H9 (cell line): ENCODE data around the gene CTNNB1. TPM values are rescaled to one million over a fixed set of nuclear protein-coding genes. Genes with fewer than 3 reads are reported as not detected.

Source experiments
- DNase-seq: peaks from one replicate; pipeline ENCODE4 v3.0.0-alpha.2; 2017
- H2AFZ ChIP-seq: one replicate; pipeline ENCODE4 v1.6.1; 2013; ENCODE audit warnings: mild to moderate bottlenecking, low read length, control low read depth, moderate library complexity
- H2AK5ac ChIP-seq: 2 replicates; pipeline ENCODE4 v1.6.1; 2013; ENCODE audit warnings: low read length, control low read depth, mixed read lengths; ENCODE audit not compliant: insufficient read length
- H2BK120ac ChIP-seq: one replicate; pipeline ENCODE4 v1.6.1; 2013; ENCODE audit warnings: low read depth, mild to moderate bottlenecking, low read length, control low read depth, inconsistent platforms; ENCODE audit not compliant: poor library complexity, severe bottlenecking
- H2BK12ac ChIP-seq: 2 replicates; pipeline ENCODE4 v1.6.1; 2013; ENCODE audit warnings: low read length, control low read depth, mixed read lengths, low read depth; ENCODE audit not compliant: insufficient read length
- H2BK15ac ChIP-seq: 2 replicates; pipeline ENCODE4 v1.6.1; 2013; ENCODE audit warnings: low read depth, low read length, control low read depth
- H2BK20ac ChIP-seq: one replicate; pipeline ENCODE4 v1.6.1; 2013; ENCODE audit warnings: low read depth, mild to moderate bottlenecking, low read length, control low read depth, inconsistent platforms; ENCODE audit not compliant: poor library complexity, severe bottlenecking
- H2BK5ac ChIP-seq: 2 replicates; pipeline ENCODE4 v1.6.1; 2013; ENCODE audit warnings: low read length, control low read depth, mixed read lengths; ENCODE audit not compliant: insufficient read length
- H3K14ac ChIP-seq: 2 replicates; pipeline ENCODE4 v1.6.1; 2013; ENCODE audit warnings: low read length, control low read depth; ENCODE audit not compliant: insufficient read depth
- H3K18ac ChIP-seq: 2 replicates; pipeline ENCODE4 v1.6.1; 2013; ENCODE audit warnings: low read depth, mild to moderate bottlenecking, mixed read lengths, low read length, control low read depth; ENCODE audit not compliant: insufficient read length
- H3K23ac ChIP-seq: 2 replicates; pipeline ENCODE4 v1.6.1; 2013; ENCODE audit warnings: low read length, control low read depth, mixed read lengths, low read depth; ENCODE audit not compliant: insufficient read length
- H3K23me2 ChIP-seq: 2 replicates; pipeline ENCODE4 v1.6.1; 2013; ENCODE audit warnings: low read depth, mild to moderate bottlenecking, mixed read lengths, low read length, control low read depth; ENCODE audit not compliant: insufficient read length, poor library complexity, severe bottlenecking
- H3K27ac ChIP-seq: 2 replicates; pipeline ENCODE4 v1.5.1; 2013; ENCODE audit warnings: low read length, control low read depth, mixed read lengths, low read depth; ENCODE audit not compliant: insufficient read length
- H3K27me3 ChIP-seq: 2 replicates; pipeline ENCODE4 v1.6.1; 2013; ENCODE audit warnings: low read length, control low read depth, inconsistent platforms; ENCODE audit not compliant: insufficient read depth
- H3K4ac ChIP-seq: 2 replicates; pipeline ENCODE4 v1.6.1; 2013; ENCODE audit warnings: low read depth, mild to moderate bottlenecking, control low read depth, inconsistent platforms, low read length, moderate library complexity
- H3K4me1 ChIP-seq: 2 replicates; pipeline ENCODE4 v1.6.1; 2013; ENCODE audit warnings: low read length, control low read depth, inconsistent platforms; ENCODE audit not compliant: insufficient read depth
- H3K4me2 ChIP-seq: 2 replicates; pipeline ENCODE4 v1.6.1; 2013; ENCODE audit warnings: low read length, control low read depth, mixed read lengths; ENCODE audit not compliant: insufficient read length, insufficient read depth
- H3K56ac ChIP-seq: 2 replicates; pipeline ENCODE4 v1.6.1; 2013; ENCODE audit warnings: low read depth, mild to moderate bottlenecking, mixed read lengths, low read length, control low read depth; ENCODE audit not compliant: insufficient read length
- H3K79me1 ChIP-seq: 2 replicates; pipeline ENCODE4 v1.6.1; 2013; ENCODE audit warnings: low read depth, mild to moderate bottlenecking, moderate library complexity, low read length, control low read depth, inconsistent platforms; ENCODE audit not compliant: insufficient read depth, poor library complexity, severe bottlenecking
- H3K79me2 ChIP-seq: 2 replicates; pipeline ENCODE4 v1.6.1; 2013; ENCODE audit warnings: low read length, control low read depth, inconsistent platforms; ENCODE audit not compliant: insufficient read depth
- H3K9ac ChIP-seq: 2 replicates; pipeline ENCODE4 v1.6.1; 2013; ENCODE audit warnings: low read length, control low read depth, mixed read lengths; ENCODE audit not compliant: insufficient read length; ENCODE audit errors: extremely low read depth
- H3K9me3 ChIP-seq: one replicate; pipeline ENCODE4 v1.6.1; 2013; ENCODE audit warnings: low read depth, low read length, inconsistent platforms; ENCODE audit not compliant: control insufficient read depth
- H3T11ph ChIP-seq: one replicate; pipeline ENCODE4 v1.6.1; 2013; ENCODE audit warnings: mild to moderate bottlenecking, low read length, control low read depth, inconsistent platforms
- H4K20me1 ChIP-seq: one replicate; pipeline ENCODE4 v1.6.1; 2013; ENCODE audit not compliant: control insufficient read depth, insufficient read length, insufficient read depth
- H4K5ac ChIP-seq: 2 replicates; pipeline ENCODE4 v1.6.1; 2013; ENCODE audit warnings: low read depth, mild to moderate bottlenecking, mixed read lengths, low read length, control low read depth; ENCODE audit not compliant: insufficient read length
- H4K8ac ChIP-seq: replicated peaks from 2 replicates; pipeline ENCODE4 v1.6.1; 2013; ENCODE audit warnings: low read length, control low read depth, mixed read lengths, low read depth; ENCODE audit not compliant: insufficient read length
- H4K91ac ChIP-seq: 2 replicates; pipeline ENCODE4 v1.6.1; 2013; ENCODE audit warnings: low read depth, mild to moderate bottlenecking, moderate library complexity, mixed read lengths, low read length, control low read depth; ENCODE audit not compliant: insufficient read length
- H3K27ac Mint-ChIP-seq, 3 experiments: 2 replicates in 2 of 3; 3 replicates in 1 of 3; pipeline ENCODE4 v1.8.0; 2020 to 2021; ENCODE audit warnings: mixed read lengths in 3 of 3, mild to moderate bottlenecking in 1 of 3, moderate library complexity in 1 of 3
- H3K27me3 Mint-ChIP-seq: 2 replicates; pipeline ENCODE4 v1.8.0; 2021; ENCODE audit warnings: low read depth, mild to moderate bottlenecking, moderate library complexity, mixed read lengths
- H3K36me3 Mint-ChIP-seq, 3 experiments: 2 replicates in 2 of 3; 3 replicates in 1 of 3; pipeline ENCODE4 v1.8.0; 2020 to 2021; ENCODE audit warnings: low read depth in 3 of 3, mixed read lengths in 3 of 3; ENCODE audit not compliant: insufficient read depth in 1 of 3
- H3K4me1 Mint-ChIP-seq, 2 experiments: 2 replicates each; pipeline ENCODE4 v1.8.0; 2020; ENCODE audit warnings: mixed read lengths in 2 of 2
- H3K4me3 Mint-ChIP-seq, 2 experiments: 2 replicates in 1 of 2; 3 replicates in 1 of 2; pipeline ENCODE4 v1.8.0; 2020 to 2021; ENCODE audit warnings: mild to moderate bottlenecking in 2 of 2, mixed read lengths in 2 of 2, moderate library complexity in 1 of 2
- H3K9me3 Mint-ChIP-seq, 2 experiments: 2 replicates in 1 of 2; 3 replicates in 1 of 2; pipeline ENCODE4 v1.8.0; 2020; ENCODE audit warnings: mild to moderate bottlenecking in 2 of 2, mixed read lengths in 2 of 2, moderate library complexity in 1 of 2
- WGBS: extraction: QIAGEN DNeasy Blood & Tissue Kit; methylation state at CpG from one replicate; pipeline ENCODE4 v1.1.7; 2013; ENCODE audit warnings: missing lambda C conversion rate, low lambda C conversion rate, mixed read lengths; ENCODE audit not compliant: insufficient read length; ENCODE audit errors: extremely low coverage; 5-methylcytosine and 5-hydroxymethylcytosine counted together
- total RNA-seq: library from RNA; stranded (reverse); gene quantifications from 2 replicates; pipeline ENCODE4 v1.2.1, GENCODE V29; 2021
- TF ChIP-seq, protein P1 (sequence below): fragments of 200-600 bp; sonication (generic); conservative IDR thresholded peaks from 3 replicates; pipeline ENCODE4 v1.8.0; 2021; ENCODE audit warnings: antibody characterized with exemption, mild to moderate bottlenecking

The CTNNB1 gene
- total RNA-seq, 1 experiment from 2014 or later: 500 TPM

DNA sequence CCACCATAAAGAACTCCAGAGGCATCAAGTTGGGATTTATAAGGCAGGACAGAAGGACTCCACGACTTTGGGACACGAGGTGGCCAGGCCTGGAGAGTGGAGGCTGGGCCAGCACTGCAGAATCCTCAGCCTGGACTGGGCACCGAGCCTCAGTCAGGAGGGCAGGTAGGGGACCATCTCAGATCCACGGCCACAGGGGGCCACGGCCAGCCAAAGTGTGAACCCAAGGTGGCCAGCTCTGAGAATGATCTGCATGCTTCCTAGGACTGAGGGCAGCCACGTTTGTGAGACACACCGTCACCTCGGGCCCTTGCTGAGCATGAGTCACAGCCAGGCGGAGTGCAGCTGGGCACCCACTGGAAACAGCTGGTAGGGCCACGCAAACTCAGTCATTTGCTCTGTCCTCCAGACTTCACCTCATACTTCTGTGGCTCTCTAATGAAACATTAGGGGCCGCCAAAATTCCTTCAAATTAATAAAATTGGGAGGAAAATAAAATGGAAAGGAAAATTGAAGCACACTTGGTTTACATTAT, 65.8 kb downstream of the CTNNB1 start:
- WGBS: no CpG with 5 or more reads among the region's 11 CpGs
- H3K9me3 Mint-ChIP-seq: peaks cover 0 to 3% of the 10 kb centered on the region in 2 experiments; a peak in 1 of 5 replicates

More for the DNA sequence above, 65.8 kb downstream of the CTNNB1 start:
- TF ChIP-seq, protein P1, sequence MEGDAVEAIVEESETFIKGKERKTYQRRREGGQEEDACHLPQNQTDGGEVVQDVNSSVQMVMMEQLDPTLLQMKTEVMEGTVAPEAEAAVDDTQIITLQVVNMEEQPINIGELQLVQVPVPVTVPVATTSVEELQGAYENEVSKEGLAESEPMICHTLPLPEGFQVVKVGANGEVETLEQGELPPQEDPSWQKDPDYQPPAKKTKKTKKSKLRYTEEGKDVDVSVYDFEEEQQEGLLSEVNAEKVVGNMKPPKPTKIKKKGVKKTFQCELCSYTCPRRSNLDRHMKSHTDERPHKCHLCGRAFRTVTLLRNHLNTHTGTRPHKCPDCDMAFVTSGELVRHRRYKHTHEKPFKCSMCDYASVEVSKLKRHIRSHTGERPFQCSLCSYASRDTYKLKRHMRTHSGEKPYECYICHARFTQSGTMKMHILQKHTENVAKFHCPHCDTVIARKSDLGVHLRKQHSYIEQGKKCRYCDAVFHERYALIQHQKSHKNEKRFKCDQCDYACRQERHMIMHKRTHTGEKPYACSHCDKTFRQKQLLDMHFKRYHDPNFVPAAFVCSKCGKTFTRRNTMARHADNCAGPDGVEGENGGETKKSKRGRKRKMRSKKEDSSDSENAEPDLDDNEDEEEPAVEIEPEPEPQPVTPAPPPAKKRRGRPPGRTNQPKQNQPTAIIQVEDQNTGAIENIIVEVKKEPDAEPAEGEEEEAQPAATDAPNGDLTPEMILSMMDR: no peak
- H3K9me3 ChIP-seq: no peaks in the 10 kb centered on the region
- no peaks in the 10 kb centered on the region; the same call in 1 of the 2 replicates for H3K4me1 ChIP-seq
- Mint-ChIP-seq H3K4me1 (peaks cover 3 to 6% of the 10 kb centered on the region in 2 experiments; a peak in 3 of 4 replicates), H3K36me3 (peaks cover 0 to 4% (median 2%) of the 10 kb centered on the region in 3 experiments; a peak in 3 of 7 replicates), H3K27me3 (no peaks in the 10 kb centered on the region; the same call in 1 of the 2 replicates), H3K4me3 (no peak overlapping the region), H3K27ac (no peak overlapping the region)
- no peak overlapping the region for H3K27ac ChIP-seq
- no peak overlapping the region for H2BK120ac ChIP-seq
- H3K79me2 ChIP-seq: no peaks in the 10 kb centered on the region
- no peak overlapping the region for H3K18ac ChIP-seq
- no peak for DNase-seq
- no peak overlapping the region for H3K9ac ChIP-seq
- no peak overlapping the region for H2AK5ac ChIP-seq
- no peak overlapping the region for H3K4ac ChIP-seq
- H3K4me2 ChIP-seq: no peak overlapping the region
- no peak overlapping the region for H3K23ac ChIP-seq
- no peaks in the 10 kb centered on the region for H3K79me1 ChIP-seq
- no peaks in the 10 kb centered on the region for H3K27me3 ChIP-seq
- H2BK12ac ChIP-seq: no peak overlapping the region
- H4K8ac ChIP-seq: no peak overlapping the region
- H3T11ph ChIP-seq: no peak overlapping the region
- no peak overlapping the region for H2AFZ ChIP-seq
- no peak overlapping the region for H4K5ac ChIP-seq
- H2BK15ac ChIP-seq: no peak overlapping the region
- no peaks in the 10 kb centered on the region for H4K20me1 ChIP-seq
- no peak overlapping the region for H2BK20ac ChIP-seq
- no peaks in the 10 kb centered on the region for H3K23me2 ChIP-seq
- peak overlapping the region; percentile 37; the same call in 1 of the 2 replicates for H3K14ac ChIP-seq
- H3K56ac ChIP-seq: no peak overlapping the region
- H4K91ac ChIP-seq: no peak overlapping the region
- no peak overlapping the region for H2BK5ac ChIP-seq
